ENCODE data around the gene RALBP1.

- TF ChIP-seq EZH2 (IDR thresholded peaks at IDR 0.05; ENCODE audit: low read length) (no peak), CTCF (optimal IDR thresholded peaks at IDR 0.05 in 1 of 3, IDR thresholded peaks at IDR 0.05 in 1 of 3, conservative IDR thresholded peaks at IDR 0.05 in 1 of 3; ENCODE audit: extremely low read depth in 1 of 3, insufficient read depth in 2 of 3, low read length in 3 of 3) (no peak)
These were observed 3.2 kb downstream of the RALBP1 start for GRCh38 chr18:9478545-9478944.
